GM12872 (cell line): ENCODE data around the gene LRFN4.
A peak's percentile ranks its signal among the peaks of the same experiment; 100 is the strongest.

Source experiments
- TF ChIP-seq, protein P1 (sequence below): IDR thresholded peaks from 3 replicates; pipeline ENCODE4 v1.5.1; 2011; ENCODE audit warnings: low read depth, mild to moderate bottlenecking, low read length, moderate library complexity; ENCODE audit not compliant: insufficient read depth

The LRFN4 gene

GRCh38 chr11:66880496-66881450 lies 23.9 kb downstream of the LRFN4 start:
- TF ChIP-seq, protein P1, sequence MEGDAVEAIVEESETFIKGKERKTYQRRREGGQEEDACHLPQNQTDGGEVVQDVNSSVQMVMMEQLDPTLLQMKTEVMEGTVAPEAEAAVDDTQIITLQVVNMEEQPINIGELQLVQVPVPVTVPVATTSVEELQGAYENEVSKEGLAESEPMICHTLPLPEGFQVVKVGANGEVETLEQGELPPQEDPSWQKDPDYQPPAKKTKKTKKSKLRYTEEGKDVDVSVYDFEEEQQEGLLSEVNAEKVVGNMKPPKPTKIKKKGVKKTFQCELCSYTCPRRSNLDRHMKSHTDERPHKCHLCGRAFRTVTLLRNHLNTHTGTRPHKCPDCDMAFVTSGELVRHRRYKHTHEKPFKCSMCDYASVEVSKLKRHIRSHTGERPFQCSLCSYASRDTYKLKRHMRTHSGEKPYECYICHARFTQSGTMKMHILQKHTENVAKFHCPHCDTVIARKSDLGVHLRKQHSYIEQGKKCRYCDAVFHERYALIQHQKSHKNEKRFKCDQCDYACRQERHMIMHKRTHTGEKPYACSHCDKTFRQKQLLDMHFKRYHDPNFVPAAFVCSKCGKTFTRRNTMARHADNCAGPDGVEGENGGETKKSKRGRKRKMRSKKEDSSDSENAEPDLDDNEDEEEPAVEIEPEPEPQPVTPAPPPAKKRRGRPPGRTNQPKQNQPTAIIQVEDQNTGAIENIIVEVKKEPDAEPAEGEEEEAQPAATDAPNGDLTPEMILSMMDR: no peak

DNA sequence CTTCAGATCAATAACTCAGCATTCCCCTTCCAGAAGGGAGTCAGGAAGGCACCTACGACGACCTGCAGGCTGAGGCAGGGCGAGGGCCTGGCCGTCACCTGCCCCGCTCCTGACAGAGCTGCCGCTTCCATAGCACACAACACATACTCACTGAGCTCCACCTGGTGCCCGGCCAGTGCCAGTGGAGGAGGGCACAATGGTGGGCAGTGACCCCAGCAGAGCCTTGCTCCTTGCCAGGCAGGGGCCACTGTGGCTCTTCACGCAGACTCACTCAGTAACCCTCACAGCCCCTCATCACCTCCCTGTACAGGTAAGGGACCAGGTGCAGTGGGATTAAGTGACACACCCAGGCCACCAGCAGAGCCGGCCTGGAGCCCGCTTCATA lies 24.6 kb downstream of the LRFN4 start:
- TF ChIP-seq, protein P1: no peak

DNA sequence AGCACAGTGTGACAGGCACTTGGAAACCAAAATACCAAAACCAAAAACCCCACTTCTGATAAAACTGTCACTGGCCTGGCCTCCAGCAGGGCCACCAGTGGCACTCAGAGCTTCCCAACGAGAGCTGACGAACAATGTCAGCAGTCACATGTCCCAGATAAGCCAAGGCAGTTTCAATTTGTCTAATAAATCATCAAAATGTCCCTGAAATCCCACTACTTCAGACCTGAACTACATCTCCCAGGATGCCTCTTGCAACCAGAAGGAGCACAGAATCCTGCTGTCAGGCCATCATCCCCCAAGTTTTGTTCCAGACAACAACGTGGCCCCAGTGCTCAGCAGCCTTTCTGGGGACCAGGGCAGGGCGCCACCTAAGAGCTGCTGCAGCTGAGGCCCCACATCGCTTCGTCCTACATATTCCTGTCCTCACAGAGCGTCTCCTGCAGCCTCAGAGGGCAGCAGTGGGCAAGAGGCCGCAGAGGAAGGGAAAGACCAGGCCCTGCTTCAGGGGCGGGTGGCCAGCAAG lies 25.1 kb downstream of the LRFN4 start:
- TF ChIP-seq, protein P1: no peak

GRCh38 chr11:66882561-66883015 lies 25.7 kb downstream of the LRFN4 start:
- TF ChIP-seq, protein P1: no peak

DNA sequence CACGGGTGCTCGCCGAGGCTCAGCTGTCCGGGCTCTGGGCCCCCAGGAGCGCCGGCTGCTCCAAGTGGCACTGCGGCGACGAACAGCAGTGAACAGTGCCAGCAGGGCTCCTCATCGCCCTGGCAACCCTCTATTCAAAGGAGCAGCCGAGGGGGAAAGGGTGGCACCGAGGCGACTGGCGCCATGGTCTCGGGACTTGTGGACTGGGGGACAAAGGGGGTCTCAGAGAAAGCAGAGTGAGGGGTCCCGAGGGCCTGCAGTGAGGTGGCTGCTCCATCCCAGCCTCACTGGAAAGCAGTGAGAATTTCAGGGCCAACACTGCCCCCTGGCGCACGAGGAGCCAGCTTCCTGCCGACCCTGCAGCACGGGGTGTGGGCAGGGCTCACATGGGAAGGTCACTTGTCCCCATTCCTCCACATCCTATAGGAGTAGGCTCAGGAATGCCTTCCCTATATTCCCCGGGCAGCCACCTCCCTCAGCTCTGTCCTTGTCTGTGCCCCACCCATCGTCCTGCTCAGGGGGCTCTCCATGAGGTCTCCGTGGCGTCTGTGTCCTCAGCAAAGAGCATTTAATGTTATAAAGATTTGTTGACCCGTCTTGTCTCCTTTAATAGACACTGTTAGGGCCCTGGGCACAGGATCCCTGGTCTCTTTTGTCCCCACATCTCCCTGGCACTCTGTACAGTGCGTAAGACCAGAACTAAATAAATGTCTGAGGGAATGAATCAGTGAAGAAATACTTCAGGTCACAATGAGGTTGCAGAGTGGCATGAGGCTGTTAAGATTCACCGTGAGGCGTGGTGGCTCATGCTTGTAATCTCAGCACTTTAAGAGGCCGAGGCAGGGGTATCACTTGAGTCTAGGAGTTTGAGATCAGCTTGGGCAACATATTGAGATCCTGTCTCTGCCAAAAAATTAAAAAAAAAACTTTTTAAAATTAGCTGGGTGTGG lies 26.4 kb downstream of the LRFN4 start:
- TF ChIP-seq, protein P1: peak; percentile 87

DNA sequence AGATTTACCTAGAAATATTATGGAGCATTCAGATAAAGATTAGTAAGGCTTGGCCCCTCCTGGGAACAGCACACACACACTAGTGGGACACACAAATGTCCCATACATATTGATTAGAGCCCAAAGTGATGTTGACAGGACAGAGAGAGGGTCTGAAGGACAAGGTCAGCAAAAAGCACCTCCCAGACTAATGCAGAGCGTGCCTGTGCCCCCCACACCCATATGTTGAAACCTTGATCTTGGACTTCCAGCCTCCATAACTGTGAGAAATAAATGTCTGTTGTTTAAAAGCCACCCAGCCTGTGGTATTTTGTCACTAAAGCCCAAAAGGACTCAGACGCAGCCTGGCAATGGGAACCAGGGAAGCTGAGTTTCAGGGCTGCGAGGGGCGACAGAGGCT lies 27.6 kb downstream of the LRFN4 start:
- TF ChIP-seq, protein P1: no peak

GRCh38 chr11:66885469-66885868 lies 28.6 kb downstream of the LRFN4 start:
- TF ChIP-seq, protein P1: no peak
